ENCODE measurements around the gene GFRA4.
A peak's percentile ranks its signal among the peaks of the same experiment; 100 is the strongest.

Gene GFRA4

GRCh38 chr20:3687655-3688054 is 24.5 kb upstream of the GFRA4 start:
- Histone ChIP-seq H3K14ac (ENCODE audit: low read length) (no peak overlapping the region), H3K4me1 (ENCODE audit: control insufficient read depth in 1 of 2, insufficient read depth in 2 of 2, low read length in 2 of 2) (no peaks in the 10 kb centered on the region), H4K91ac (ENCODE audit: low read depth, low read length) (no peak overlapping the region), H3K36me3 (ENCODE audit: control insufficient read depth in 1 of 2, insufficient read depth in 2 of 2, low read length in 2 of 2) (no peaks in the 10 kb centered on the region), H3K4me3 (ENCODE audit: low read depth, low read length) (no peak overlapping the region), H2AFZ (ENCODE audit: insufficient read depth, low read length, poor library complexity) (no peak overlapping the region), H3K9me3 (ENCODE audit: insufficient read depth, low read depth, low read length) (no peaks in the 10 kb centered on the region), H3K79me2 (ENCODE audit: control insufficient read depth, insufficient read depth, low read length, poor library complexity) (no peaks in the 10 kb centered on the region), H4K8ac (ENCODE audit: low read depth, low read length) (no peak overlapping the region), H3K4me2 (ENCODE audit: low read length) (no peak overlapping the region), H2AK5ac (ENCODE audit: low read length) (no peak overlapping the region), H3K23ac (ENCODE audit: low read length) (no peak overlapping the region), H3K79me1 (ENCODE audit: low read length) (no peaks in the 10 kb centered on the region), H3K18ac (ENCODE audit: low read length) (no peak overlapping the region), H2BK120ac (ENCODE audit: insufficient read depth, low read length, poor library complexity) (no peak overlapping the region), H2BK12ac (ENCODE audit: low read length) (no peak overlapping the region), H2BK5ac (ENCODE audit: low read depth, low read length, poor library complexity) (no peak overlapping the region), H3K27me3 (ENCODE audit: insufficient read depth, low read length) (no peaks in the 10 kb centered on the region), H3K4ac (ENCODE audit: low read depth, low read length) (no peak overlapping the region), H3K9ac (ENCODE audit: low read length) (no peak overlapping the region), H4K12ac (ENCODE audit: low read depth, low read length) (no peak overlapping the region), H3K27ac (ENCODE audit: low read depth, low read length) (no peak overlapping the region)
- no CpG with 5 or more reads among the region's 2 CpGs for WGBS (ENCODE audit: extremely low coverage, insufficient coverage, insufficient read length)
- DNase-seq = peak in 1 of 2 donors; percentile 44

- H2BK120ac ChIP-seq (ENCODE audit: insufficient read depth, low read length, poor library complexity) = no peak overlapping the region
- H3K14ac ChIP-seq (ENCODE audit: low read length) = no peak overlapping the region
- no peak overlapping the region for H4K91ac ChIP-seq (ENCODE audit: low read depth, low read length)
- no peak overlapping the region for H3K9ac ChIP-seq (ENCODE audit: low read length)
- H3K79me1 ChIP-seq (ENCODE audit: low read length) = no peaks in the 10 kb centered on the region
- H3K27me3 ChIP-seq (ENCODE audit: insufficient read depth, low read length) = no peaks in the 10 kb centered on the region
- no peak overlapping the region for H4K8ac ChIP-seq (ENCODE audit: low read depth, low read length)
- DNase-seq = no peak
- no peaks in the 10 kb centered on the region for H3K36me3 ChIP-seq (ENCODE audit: control insufficient read depth in 1 of 2, insufficient read depth in 2 of 2, low read length in 2 of 2)
- H2AK5ac ChIP-seq (ENCODE audit: low read length) = no peak overlapping the region
- H3K4ac ChIP-seq (ENCODE audit: low read depth, low read length) = no peak overlapping the region
- H3K27ac ChIP-seq (ENCODE audit: low read depth, low read length) = no peak overlapping the region
- H3K23ac ChIP-seq (ENCODE audit: low read length) = no peak overlapping the region
- H4K12ac ChIP-seq (ENCODE audit: low read depth, low read length) = no peak overlapping the region
- no peak overlapping the region for H3K4me2 ChIP-seq (ENCODE audit: low read length)
- no CpG with 5 or more reads among the region's 9 CpGs for WGBS (ENCODE audit: extremely low coverage, insufficient coverage, insufficient read length)
- H3K4me1 ChIP-seq (ENCODE audit: control insufficient read depth in 1 of 2, insufficient read depth in 2 of 2, low read length in 2 of 2) = no peaks in the 10 kb centered on the region
- H3K9me3 ChIP-seq (ENCODE audit: insufficient read depth, low read depth, low read length) = no peaks in the 10 kb centered on the region
- no peak overlapping the region for H3K4me3 ChIP-seq (ENCODE audit: low read depth, low read length)
- no peaks in the 10 kb centered on the region for H3K79me2 ChIP-seq (ENCODE audit: control insufficient read depth, insufficient read depth, low read length, poor library complexity)
- no peak overlapping the region for H2BK12ac ChIP-seq (ENCODE audit: low read length)
- H3K18ac ChIP-seq (ENCODE audit: low read length) = no peak overlapping the region
- no peak overlapping the region for H2AFZ ChIP-seq (ENCODE audit: insufficient read depth, low read length, poor library complexity)
- H2BK5ac ChIP-seq (ENCODE audit: low read depth, low read length, poor library complexity) = no peak overlapping the region
Observed at GRCh38 chr20:3686867-3687321, 23.7 kb upstream of the GFRA4 start.

DNA sequence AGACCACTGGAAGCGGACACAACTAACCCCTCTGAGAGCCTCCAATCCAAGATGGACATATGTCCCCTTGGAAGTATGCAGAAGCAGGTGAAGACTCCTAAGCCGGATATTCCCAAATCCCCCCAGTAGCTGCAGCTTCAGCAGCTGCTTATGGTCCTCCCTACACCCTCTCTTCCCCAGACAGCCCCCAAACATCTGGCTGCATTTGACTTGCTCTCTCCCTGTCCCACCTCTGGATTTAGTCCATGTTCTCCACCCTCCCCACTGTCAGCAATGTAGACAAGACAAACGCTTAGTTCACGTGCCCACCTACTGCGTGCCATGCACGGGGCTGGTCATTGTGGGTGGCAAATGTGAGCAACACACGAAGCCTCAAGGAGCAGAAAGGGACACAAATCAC is 23.2 kb upstream of the GFRA4 start:
- no peak overlapping the region for H3K27ac ChIP-seq (ENCODE audit: low read depth, low read length)
- H3K27me3 ChIP-seq (ENCODE audit: insufficient read depth, low read length) = peaks cover 2% of the 10 kb centered on the region
- H3K18ac ChIP-seq (ENCODE audit: low read length) = no peak overlapping the region
- H3K9me3 ChIP-seq (ENCODE audit: insufficient read depth, low read depth, low read length) = no peaks in the 10 kb centered on the region
- H2AK5ac ChIP-seq (ENCODE audit: low read length) = no peak overlapping the region
- no peak overlapping the region for H3K4ac ChIP-seq (ENCODE audit: low read depth, low read length)
- no peak for DNase-seq
- no peak overlapping the region for H4K8ac ChIP-seq (ENCODE audit: low read depth, low read length)
- H3K4me1 ChIP-seq (ENCODE audit: control insufficient read depth in 1 of 2, insufficient read depth in 2 of 2, low read length in 2 of 2) = peaks cover 4% of the 10 kb centered on the region in 2 experiments
- WGBS (ENCODE audit: extremely low coverage, insufficient coverage, insufficient read length) = no CpG with 5 or more reads among the region's 7 CpGs
- H2AFZ ChIP-seq (ENCODE audit: insufficient read depth, low read length, poor library complexity) = no peak overlapping the region
- H3K36me3 ChIP-seq (ENCODE audit: control insufficient read depth in 1 of 2, insufficient read depth in 2 of 2, low read length in 2 of 2) = no peaks in the 10 kb centered on the region
- H3K79me1 ChIP-seq (ENCODE audit: low read length) = peaks cover 2% of the 10 kb centered on the region
- no peak overlapping the region for H3K9ac ChIP-seq (ENCODE audit: low read length)
- H3K4me2 ChIP-seq (ENCODE audit: low read length) = no peak overlapping the region
- H4K12ac ChIP-seq (ENCODE audit: low read depth, low read length) = no peak overlapping the region
- H3K79me2 ChIP-seq (ENCODE audit: control insufficient read depth, insufficient read depth, low read length, poor library complexity) = peaks cover 1% of the 10 kb centered on the region
- no peak overlapping the region for H3K23ac ChIP-seq (ENCODE audit: low read length)
- H2BK12ac ChIP-seq (ENCODE audit: low read length) = no peak overlapping the region
- no peak overlapping the region for H3K14ac ChIP-seq (ENCODE audit: low read length)
- H2BK5ac ChIP-seq (ENCODE audit: low read depth, low read length, poor library complexity) = no peak overlapping the region
- no peak overlapping the region for H4K91ac ChIP-seq (ENCODE audit: low read depth, low read length)
- H3K4me3 ChIP-seq (ENCODE audit: low read depth, low read length) = no peak overlapping the region
- no peak overlapping the region for H2BK120ac ChIP-seq (ENCODE audit: insufficient read depth, low read length, poor library complexity)

DNA sequence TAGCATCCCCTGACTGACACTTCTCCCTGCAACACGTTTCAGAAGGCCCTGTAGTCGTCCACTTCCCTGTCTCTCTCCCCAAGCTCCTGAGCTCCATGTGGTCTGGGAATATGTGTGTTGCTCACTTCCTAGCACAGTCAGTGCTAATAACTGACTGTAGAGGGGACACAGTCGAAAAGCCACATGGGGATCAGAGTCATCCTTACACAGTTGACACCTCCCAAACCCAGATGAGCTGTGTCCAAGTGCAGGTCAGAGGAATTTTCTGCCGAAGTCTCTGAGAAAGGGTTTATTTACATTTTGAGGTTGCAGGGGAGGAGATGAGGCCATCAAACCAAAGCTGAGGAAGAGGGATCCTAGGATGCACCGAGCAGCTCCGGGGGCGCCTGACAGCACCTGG is 22.1 kb upstream of the GFRA4 start:
- Histone ChIP-seq H3K9ac (ENCODE audit: low read length) (no peak overlapping the region), H3K4ac (ENCODE audit: low read depth, low read length) (no peak overlapping the region), H3K18ac (ENCODE audit: low read length) (no peak overlapping the region), H3K4me3 (ENCODE audit: low read depth, low read length) (no peak overlapping the region), H3K14ac (ENCODE audit: low read length) (no peak overlapping the region), H3K36me3 (ENCODE audit: control insufficient read depth in 1 of 2, insufficient read depth in 2 of 2, low read length in 2 of 2) (no peaks in the 10 kb centered on the region), H3K4me1 (ENCODE audit: control insufficient read depth in 1 of 2, insufficient read depth in 2 of 2, low read length in 2 of 2) (peaks cover 13 to 15% of the 10 kb centered on the region in 2 experiments), H3K79me1 (ENCODE audit: low read length) (peaks cover 5% of the 10 kb centered on the region), H3K23ac (ENCODE audit: low read length) (no peak overlapping the region), H2BK12ac (ENCODE audit: low read length) (no peak overlapping the region), H3K79me2 (ENCODE audit: control insufficient read depth, insufficient read depth, low read length, poor library complexity) (peaks cover 1% of the 10 kb centered on the region), H3K9me3 (ENCODE audit: insufficient read depth, low read depth, low read length) (no peaks in the 10 kb centered on the region), H2BK5ac (ENCODE audit: low read depth, low read length, poor library complexity) (no peak overlapping the region), H2AK5ac (ENCODE audit: low read length) (no peak overlapping the region), H2AFZ (ENCODE audit: insufficient read depth, low read length, poor library complexity) (no peak overlapping the region), H3K27me3 (ENCODE audit: insufficient read depth, low read length) (peaks cover 2% of the 10 kb centered on the region), H4K12ac (ENCODE audit: low read depth, low read length) (no peak overlapping the region), H2BK120ac (ENCODE audit: insufficient read depth, low read length, poor library complexity) (no peak overlapping the region), H4K8ac (ENCODE audit: low read depth, low read length) (no peak overlapping the region), H3K27ac (ENCODE audit: low read depth, low read length) (no peak overlapping the region), H3K4me2 (ENCODE audit: low read length) (no peak overlapping the region), H4K91ac (ENCODE audit: low read depth, low read length) (no peak overlapping the region)
- WGBS (ENCODE audit: extremely low coverage, insufficient coverage, insufficient read length) = no CpG with 5 or more reads among the region's 7 CpGs
- DNase-seq = no peak
